ENCODE results near the gene TENT4A. TPM values are rescaled to one million over a fixed set of nuclear protein-coding genes. Genes with fewer than 3 reads are reported as not detected.

TENT4A gene
- total RNA-seq, 1 experiment from 2014 or later, result 25.6 TPM

DNA sequence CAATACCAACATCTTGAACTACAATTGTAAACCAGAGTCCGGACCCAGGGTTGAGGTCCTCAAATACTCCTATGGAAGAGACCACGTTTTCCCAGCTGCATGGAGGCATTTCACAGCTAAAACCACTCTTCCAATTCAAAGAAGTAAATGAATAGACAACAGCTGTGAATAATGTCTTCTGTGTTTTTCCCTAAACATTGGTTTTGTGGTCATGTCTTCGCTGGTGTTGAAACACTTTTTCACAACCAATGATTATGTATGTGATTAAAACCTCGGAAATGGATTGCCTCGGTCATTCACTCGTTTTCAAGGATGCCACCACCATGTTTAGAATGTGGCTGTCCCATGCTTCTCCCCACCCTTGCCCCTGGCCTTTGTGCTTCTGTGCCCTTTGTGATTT is 9.4 kb upstream of the TENT4A start:
- H3K4me1 Mint-ChIP-seq, result peaks cover 25 to 29% of the 10 kb centered on the region in 2 experiments
- Histone ChIP-seq H2BK15ac (ENCODE audit: low read depth, low read length) (no peak overlapping the region), H3K27me3 (ENCODE audit: insufficient read depth, low read length) (no peaks in the 10 kb centered on the region), H3T11ph (ENCODE audit: low read length) (no peak overlapping the region), H4K5ac (ENCODE audit: insufficient read length, low read depth, low read length) (no peak overlapping the region), H3K23ac (ENCODE audit: insufficient read length, low read depth, low read length) (no peak overlapping the region), H2BK20ac (ENCODE audit: low read depth, low read length, poor library complexity, severe bottlenecking) (no peak overlapping the region), H3K14ac (ENCODE audit: insufficient read depth, low read length) (no peak overlapping the region), H3K18ac (ENCODE audit: insufficient read length, low read depth, low read length) (no peak overlapping the region), H3K56ac (ENCODE audit: insufficient read length, low read depth, low read length) (no peak overlapping the region), H3K79me1 (ENCODE audit: insufficient read depth, low read depth, low read length, poor library complexity, severe bottlenecking) (no peaks in the 10 kb centered on the region), H4K91ac (ENCODE audit: insufficient read length, low read depth, low read length) (no peak overlapping the region), H2BK12ac (ENCODE audit: insufficient read length, low read depth, low read length) (no peak overlapping the region), H2AK5ac (ENCODE audit: insufficient read length, low read length) (no peak overlapping the region), H2BK5ac (ENCODE audit: insufficient read length, low read length) (no peak overlapping the region), H2BK120ac (ENCODE audit: low read depth, low read length, poor library complexity, severe bottlenecking) (no peak overlapping the region), H3K4me1 (ENCODE audit: insufficient read depth, low read length) (peaks cover 7% of the 10 kb centered on the region; the same call in 1 of the 2 replicates), H3K79me2 (ENCODE audit: insufficient read depth, low read length) (no peaks in the 10 kb centered on the region), H3K27ac (ENCODE audit: insufficient read length, low read depth, low read length) (no peak overlapping the region), H4K8ac (replicated peaks; ENCODE audit: insufficient read length, low read depth, low read length) (no peak overlapping the region), H4K20me1 (ENCODE audit: control insufficient read depth, insufficient read depth, insufficient read length) (no peaks in the 10 kb centered on the region), H3K9me3 (ENCODE audit: control insufficient read depth, low read depth, low read length) (no peaks in the 10 kb centered on the region), H3K9ac (ENCODE audit: extremely low read depth, insufficient read length, low read length) (no peak overlapping the region), H3K23me2 (ENCODE audit: insufficient read length, low read depth, low read length, poor library complexity, severe bottlenecking) (peaks cover 2% of the 10 kb centered on the region), H3K4ac (ENCODE audit: low read depth, low read length) (no peak overlapping the region), H2AFZ (ENCODE audit: low read length) (no peak overlapping the region), H3K4me2 (ENCODE audit: insufficient read depth, insufficient read length, low read length) (no peak overlapping the region)
- DNase-seq, result no peak
- TF ChIP-seq, protein P1, sequence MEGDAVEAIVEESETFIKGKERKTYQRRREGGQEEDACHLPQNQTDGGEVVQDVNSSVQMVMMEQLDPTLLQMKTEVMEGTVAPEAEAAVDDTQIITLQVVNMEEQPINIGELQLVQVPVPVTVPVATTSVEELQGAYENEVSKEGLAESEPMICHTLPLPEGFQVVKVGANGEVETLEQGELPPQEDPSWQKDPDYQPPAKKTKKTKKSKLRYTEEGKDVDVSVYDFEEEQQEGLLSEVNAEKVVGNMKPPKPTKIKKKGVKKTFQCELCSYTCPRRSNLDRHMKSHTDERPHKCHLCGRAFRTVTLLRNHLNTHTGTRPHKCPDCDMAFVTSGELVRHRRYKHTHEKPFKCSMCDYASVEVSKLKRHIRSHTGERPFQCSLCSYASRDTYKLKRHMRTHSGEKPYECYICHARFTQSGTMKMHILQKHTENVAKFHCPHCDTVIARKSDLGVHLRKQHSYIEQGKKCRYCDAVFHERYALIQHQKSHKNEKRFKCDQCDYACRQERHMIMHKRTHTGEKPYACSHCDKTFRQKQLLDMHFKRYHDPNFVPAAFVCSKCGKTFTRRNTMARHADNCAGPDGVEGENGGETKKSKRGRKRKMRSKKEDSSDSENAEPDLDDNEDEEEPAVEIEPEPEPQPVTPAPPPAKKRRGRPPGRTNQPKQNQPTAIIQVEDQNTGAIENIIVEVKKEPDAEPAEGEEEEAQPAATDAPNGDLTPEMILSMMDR (conservative IDR thresholded peaks at IDR 0.05), result no peak
- H3K36me3 Mint-ChIP-seq (ENCODE audit: insufficient read depth in 1 of 3, low read depth in 3 of 3), result no peaks in the 10 kb centered on the region; a peak in 1 of 7 replicates
- no CpG with 5 or more reads among the region's 6 CpGs for WGBS (ENCODE audit: extremely low coverage, insufficient read length, low lambda C conversion rate)
- no peaks in the 10 kb centered on the region for H3K9me3 Mint-ChIP-seq
- H3K4me3 Mint-ChIP-seq, result no peak overlapping the region
- no peak overlapping the region for H3K27ac Mint-ChIP-seq
- H3K27me3 Mint-ChIP-seq (ENCODE audit: low read depth), result peaks cover 3% of the 10 kb centered on the region; the same call in 1 of the 2 replicates
